Mesenchymal stem cell (in vitro differentiated cells and primary cell): ENCODE data around the gene TBX22.
"Not testable (repeated sequence)": the region's sequence is repeated elsewhere in the genome, so short reads cannot be mapped to it uniquely, and the experiment has no call there.

Source experiments
- DNase-seq: peaks from one replicate; pipeline ENCODE4 v3.0.0-alpha.2; 2013
- H2AFZ ChIP-seq: one replicate; pipeline ENCODE4 v1.6.1; 2013; ENCODE audit warnings: low read depth, mild to moderate bottlenecking, control low read depth, inconsistent platforms, low read length, moderate library complexity
- H2AK5ac ChIP-seq: 2 replicates; pipeline ENCODE4 v1.6.1; 2013; ENCODE audit warnings: low read length, moderate library complexity, mild to moderate bottlenecking, inconsistent platforms; ENCODE audit not compliant: severe bottlenecking
- H2BK120ac ChIP-seq: one replicate; pipeline ENCODE4 v1.6.1; 2013; ENCODE audit warnings: low read depth, mild to moderate bottlenecking, inconsistent platforms, low read length, moderate library complexity
- H2BK12ac ChIP-seq, 2 experiments: one replicate each; pipeline ENCODE4 v1.6.1; 2013; ENCODE audit warnings: inconsistent platforms in 2 of 2, low read length in 2 of 2, mild to moderate bottlenecking in 2 of 2, moderate library complexity in 2 of 2, control low read depth in 1 of 2
- H2BK15ac ChIP-seq: one replicate; pipeline ENCODE4 v1.6.1; 2013; ENCODE audit warnings: mild to moderate bottlenecking, low read depth, inconsistent platforms; ENCODE audit not compliant: poor library complexity, severe bottlenecking
- H2BK5ac ChIP-seq: 2 replicates; pipeline ENCODE4 v1.6.1; 2013; ENCODE audit warnings: low read depth, mild to moderate bottlenecking, low read length, control low read depth, inconsistent platforms; ENCODE audit not compliant: poor library complexity, severe bottlenecking
- H3K14ac ChIP-seq, 2 experiments: one replicate each; pipeline ENCODE4 v1.6.1; 2013; ENCODE audit warnings: inconsistent platforms in 2 of 2, low read length in 2 of 2, control low read depth in 1 of 2, mild to moderate bottlenecking in 1 of 2, moderate library complexity in 1 of 2
- H3K18ac ChIP-seq, 2 experiments: one replicate each; pipeline ENCODE4 v1.6.1; 2013; ENCODE audit warnings: inconsistent platforms in 2 of 2, low read length in 2 of 2, control low read depth in 1 of 2, low read depth in 1 of 2, mild to moderate bottlenecking in 1 of 2
- H3K23ac ChIP-seq, 2 experiments: one replicate each; pipeline ENCODE4 v1.6.1; 2013; ENCODE audit warnings: inconsistent platforms in 2 of 2, low read length in 2 of 2, mild to moderate bottlenecking in 2 of 2, moderate library complexity in 2 of 2, control low read depth in 1 of 2
- H3K27ac ChIP-seq: 2 replicates; pipeline ENCODE4 v1.5.1; 2013; ENCODE audit warnings: mild to moderate bottlenecking, moderate library complexity, low read length, control low read depth, inconsistent platforms; ENCODE audit not compliant: poor library complexity, severe bottlenecking
- H3K27me3 ChIP-seq, 2 experiments: 2 replicates each; pipeline versions ENCODE4 v1.6.1 to v1.7.0; 2013; ENCODE audit warnings: low read length in 2 of 2, mild to moderate bottlenecking in 2 of 2, moderate library complexity in 2 of 2, control low read depth in 1 of 2, inconsistent platforms in 1 of 2; ENCODE audit not compliant: control insufficient read depth in 1 of 2, insufficient read depth in 1 of 2
- H3K36me3 ChIP-seq, 2 experiments: 2 replicates each; pipeline versions ENCODE4 v1.6.1 to v1.7.0; 2013; ENCODE audit warnings: low read length in 2 of 2, control low read depth in 1 of 2, inconsistent platforms in 1 of 2, low read depth in 1 of 2, mild to moderate bottlenecking in 1 of 2; ENCODE audit not compliant: insufficient read depth in 2 of 2, control insufficient read depth in 1 of 2
- H3K4ac ChIP-seq, 2 experiments: one replicate each; pipeline ENCODE4 v1.6.1; 2013; ENCODE audit warnings: inconsistent platforms in 2 of 2, low read length in 2 of 2, mild to moderate bottlenecking in 2 of 2, moderate library complexity in 2 of 2, control low read depth in 1 of 2, low read depth in 1 of 2
- H3K4me1 ChIP-seq: 2 replicates; pipeline ENCODE4 v1.6.1; 2013; ENCODE audit warnings: low read depth, low read length, control low read depth; ENCODE audit not compliant: control insufficient read depth, insufficient read depth
- H3K4me2 ChIP-seq: 2 replicates; pipeline ENCODE4 v1.6.1; 2013; ENCODE audit warnings: low read length, mild to moderate bottlenecking, inconsistent platforms; ENCODE audit not compliant: poor library complexity, severe bottlenecking
- H3K4me3 ChIP-seq, 2 experiments: 2 replicates each; pipeline versions ENCODE4 v1.5.1 to v1.7.0; 2013; ENCODE audit warnings: low read length in 2 of 2, mild to moderate bottlenecking in 2 of 2, control low read depth in 1 of 2, low read depth in 1 of 2; ENCODE audit not compliant: insufficient read depth in 1 of 2
- H3K79me1 ChIP-seq: replicated peaks from 2 replicates; pipeline ENCODE4 v1.6.1; 2013; ENCODE audit warnings: mild to moderate bottlenecking, control low read depth, low read length, inconsistent platforms; ENCODE audit not compliant: poor library complexity, severe bottlenecking
- H3K9ac ChIP-seq: 2 replicates; pipeline ENCODE4 v1.7.0; 2013; ENCODE audit warnings: mild to moderate bottlenecking, low read length, moderate library complexity
- H3K9me3 ChIP-seq: 2 replicates; pipeline ENCODE4 v1.7.0; 2013; ENCODE audit warnings: mild to moderate bottlenecking, low read length; ENCODE audit not compliant: control insufficient read depth
- H4K8ac ChIP-seq: one replicate; pipeline ENCODE4 v1.6.1; 2013; ENCODE audit warnings: inconsistent platforms, mild to moderate bottlenecking, low read length, moderate library complexity
- H4K91ac ChIP-seq: one replicate; pipeline ENCODE4 v1.6.1; 2013; ENCODE audit warnings: mild to moderate bottlenecking, low read length, inconsistent platforms
- WGBS: methylation state at CpG from one replicate; pipeline ENCODE4 v1.1.7; 2013; ENCODE audit warnings: mixed read lengths; 5-methylcytosine and 5-hydroxymethylcytosine counted together

The TBX22 gene

GRCh38 chrX:80066156-80066555 is 51.6 kb downstream of the TBX22 start:
- H2BK120ac ChIP-seq, H3K27ac ChIP-seq, H3K23ac ChIP-seq, H4K91ac ChIP-seq, H3K79me1 ChIP-seq, H3K18ac ChIP-seq, H3K14ac ChIP-seq, H2BK5ac ChIP-seq, H2AFZ ChIP-seq, H2AK5ac ChIP-seq, H3K27me3 ChIP-seq, DNase-seq, H2BK15ac ChIP-seq, H3K4ac ChIP-seq, H3K4me3 ChIP-seq, H3K4me2 ChIP-seq, H3K4me1 ChIP-seq, H3K36me3 ChIP-seq, H2BK12ac ChIP-seq, H4K8ac ChIP-seq, H3K9ac ChIP-seq: not testable (repeated sequence)
- 66% methylated on average over 5 of the region's 6 CpGs for WGBS
- H3K9me3 ChIP-seq, result peaks cover 34% of the 10 kb centered on the region

- not testable (repeated sequence) for H3K27ac ChIP-seq, H4K91ac ChIP-seq, H3K4me1 ChIP-seq, H3K9me3 ChIP-seq, H3K79me1 ChIP-seq, H2BK12ac ChIP-seq, H3K36me3 ChIP-seq, H2BK120ac ChIP-seq, H3K14ac ChIP-seq, H2AK5ac ChIP-seq, H2BK15ac ChIP-seq, H3K9ac ChIP-seq, H3K27me3 ChIP-seq, H2AFZ ChIP-seq, H4K8ac ChIP-seq, H3K18ac ChIP-seq, DNase-seq, H3K4me2 ChIP-seq, H2BK5ac ChIP-seq, H3K4ac ChIP-seq, H3K4me3 ChIP-seq, H3K23ac ChIP-seq
- WGBS, result no CpG with 5 or more reads among the region's 1 CpG
Measured at GRCh38 chrX:80075625-80076024, 61.1 kb downstream of the TBX22 start.
